Mesenchymal stem cell (in vitro differentiated cells and primary cell): ENCODE results near the gene TM9SF2.

ENCODE experiments used
- DNase-seq: peaks from one replicate; pipeline ENCODE4 v3.0.0-alpha.2; 2013
- H2AFZ ChIP-seq: one replicate; pipeline ENCODE4 v1.6.1; 2013; ENCODE audit warnings: low read depth, mild to moderate bottlenecking, control low read depth, inconsistent platforms, low read length, moderate library complexity
- H2AK5ac ChIP-seq: 2 replicates; pipeline ENCODE4 v1.6.1; 2013; ENCODE audit warnings: low read length, moderate library complexity, mild to moderate bottlenecking, inconsistent platforms; ENCODE audit not compliant: severe bottlenecking
- H2BK120ac ChIP-seq: one replicate; pipeline ENCODE4 v1.6.1; 2013; ENCODE audit warnings: low read depth, mild to moderate bottlenecking, inconsistent platforms, low read length, moderate library complexity
- H2BK12ac ChIP-seq, 2 experiments: one replicate each; pipeline ENCODE4 v1.6.1; 2013; ENCODE audit warnings: inconsistent platforms in 2 of 2, low read length in 2 of 2, mild to moderate bottlenecking in 2 of 2, moderate library complexity in 2 of 2, control low read depth in 1 of 2
- H2BK15ac ChIP-seq: one replicate; pipeline ENCODE4 v1.6.1; 2013; ENCODE audit warnings: mild to moderate bottlenecking, low read depth, inconsistent platforms; ENCODE audit not compliant: poor library complexity, severe bottlenecking
- H2BK5ac ChIP-seq: 2 replicates; pipeline ENCODE4 v1.6.1; 2013; ENCODE audit warnings: low read depth, mild to moderate bottlenecking, low read length, control low read depth, inconsistent platforms; ENCODE audit not compliant: poor library complexity, severe bottlenecking
- H3K14ac ChIP-seq, 2 experiments: one replicate each; pipeline ENCODE4 v1.6.1; 2013; ENCODE audit warnings: inconsistent platforms in 2 of 2, low read length in 2 of 2, control low read depth in 1 of 2, mild to moderate bottlenecking in 1 of 2, moderate library complexity in 1 of 2
- H3K18ac ChIP-seq, 2 experiments: one replicate each; pipeline ENCODE4 v1.6.1; 2013; ENCODE audit warnings: inconsistent platforms in 2 of 2, low read length in 2 of 2, control low read depth in 1 of 2, low read depth in 1 of 2, mild to moderate bottlenecking in 1 of 2
- H3K23ac ChIP-seq, 2 experiments: one replicate each; pipeline ENCODE4 v1.6.1; 2013; ENCODE audit warnings: inconsistent platforms in 2 of 2, low read length in 2 of 2, mild to moderate bottlenecking in 2 of 2, moderate library complexity in 2 of 2, control low read depth in 1 of 2
- H3K27ac ChIP-seq: 2 replicates; pipeline ENCODE4 v1.5.1; 2013; ENCODE audit warnings: mild to moderate bottlenecking, moderate library complexity, low read length, control low read depth, inconsistent platforms; ENCODE audit not compliant: poor library complexity, severe bottlenecking
- H3K27me3 ChIP-seq, 2 experiments: 2 replicates each; pipeline versions ENCODE4 v1.6.1 to v1.7.0; 2013; ENCODE audit warnings: low read length in 2 of 2, mild to moderate bottlenecking in 2 of 2, moderate library complexity in 2 of 2, control low read depth in 1 of 2, inconsistent platforms in 1 of 2; ENCODE audit not compliant: control insufficient read depth in 1 of 2, insufficient read depth in 1 of 2
- H3K36me3 ChIP-seq, 2 experiments: 2 replicates each; pipeline versions ENCODE4 v1.6.1 to v1.7.0; 2013; ENCODE audit warnings: low read length in 2 of 2, control low read depth in 1 of 2, inconsistent platforms in 1 of 2, low read depth in 1 of 2, mild to moderate bottlenecking in 1 of 2; ENCODE audit not compliant: insufficient read depth in 2 of 2, control insufficient read depth in 1 of 2
- H3K4ac ChIP-seq, 2 experiments: one replicate each; pipeline ENCODE4 v1.6.1; 2013; ENCODE audit warnings: inconsistent platforms in 2 of 2, low read length in 2 of 2, mild to moderate bottlenecking in 2 of 2, moderate library complexity in 2 of 2, control low read depth in 1 of 2, low read depth in 1 of 2
- H3K4me1 ChIP-seq: 2 replicates; pipeline ENCODE4 v1.6.1; 2013; ENCODE audit warnings: low read depth, low read length, control low read depth; ENCODE audit not compliant: control insufficient read depth, insufficient read depth
- H3K4me2 ChIP-seq: 2 replicates; pipeline ENCODE4 v1.6.1; 2013; ENCODE audit warnings: low read length, mild to moderate bottlenecking, inconsistent platforms; ENCODE audit not compliant: poor library complexity, severe bottlenecking
- H3K4me3 ChIP-seq, 2 experiments: 2 replicates each; pipeline versions ENCODE4 v1.5.1 to v1.7.0; 2013; ENCODE audit warnings: low read length in 2 of 2, mild to moderate bottlenecking in 2 of 2, control low read depth in 1 of 2, low read depth in 1 of 2; ENCODE audit not compliant: insufficient read depth in 1 of 2
- H3K79me1 ChIP-seq: replicated peaks from 2 replicates; pipeline ENCODE4 v1.6.1; 2013; ENCODE audit warnings: mild to moderate bottlenecking, control low read depth, low read length, inconsistent platforms; ENCODE audit not compliant: poor library complexity, severe bottlenecking
- H3K9ac ChIP-seq: 2 replicates; pipeline ENCODE4 v1.7.0; 2013; ENCODE audit warnings: mild to moderate bottlenecking, low read length, moderate library complexity
- H3K9me3 ChIP-seq: 2 replicates; pipeline ENCODE4 v1.7.0; 2013; ENCODE audit warnings: mild to moderate bottlenecking, low read length; ENCODE audit not compliant: control insufficient read depth
- H4K8ac ChIP-seq: one replicate; pipeline ENCODE4 v1.6.1; 2013; ENCODE audit warnings: inconsistent platforms, mild to moderate bottlenecking, low read length, moderate library complexity
- H4K91ac ChIP-seq: one replicate; pipeline ENCODE4 v1.6.1; 2013; ENCODE audit warnings: mild to moderate bottlenecking, low read length, inconsistent platforms
- WGBS: methylation state at CpG from one replicate; pipeline ENCODE4 v1.1.7; 2013; ENCODE audit warnings: mixed read lengths; 5-methylcytosine and 5-hydroxymethylcytosine counted together

TM9SF2 gene

DNA sequence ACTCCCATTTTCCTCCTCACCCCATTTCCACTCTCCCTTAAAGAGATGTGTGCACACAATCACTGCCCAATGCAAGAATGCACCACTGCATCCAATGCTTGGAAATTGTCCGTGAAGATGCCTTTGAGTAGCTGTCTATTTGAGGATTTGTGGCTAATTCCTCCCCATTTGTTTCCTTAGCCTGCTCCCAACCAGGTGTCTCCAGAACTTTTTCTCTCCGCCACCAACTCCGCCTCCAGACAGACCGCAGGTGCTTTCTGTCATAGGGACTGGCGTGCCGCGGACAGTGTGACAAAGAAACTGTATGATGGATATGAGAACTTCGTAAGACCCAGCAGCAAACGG is 461 bp upstream of the TM9SF2 start:
- no peaks in the 10 kb centered on the region for H3K9me3 ChIP-seq
- H2BK120ac ChIP-seq = no peak overlapping the region
- H2BK12ac ChIP-seq = peak overlapping the region in 1 of 2 experiments; percentile 61
- H3K27ac ChIP-seq = no peak overlapping the region
- H3K4ac ChIP-seq = peak overlapping the region in 1 of 2 experiments; percentile 67
- peak overlapping the region; percentile 95 for H3K9ac ChIP-seq
- peak overlapping the region; percentile 76 for H2AFZ ChIP-seq
- peaks cover 5% of the 10 kb centered on the region for H3K4me1 ChIP-seq
- H3K27me3 ChIP-seq = no peaks in the 10 kb centered on the region
- 6% methylated on average over 6 of the region's 9 CpGs for WGBS
- no peak overlapping the region for H2AK5ac ChIP-seq
- no peak overlapping the region for H3K23ac ChIP-seq
- peak overlapping the region in 1 of 2 experiments; percentile 54 for H3K18ac ChIP-seq
- peak overlapping the region; percentile 93 for H3K4me2 ChIP-seq
- H2BK15ac ChIP-seq = no peak overlapping the region
- H3K36me3 ChIP-seq = no peaks in the 10 kb centered on the region
- peaks cover 5% of the 10 kb centered on the region for H3K79me1 ChIP-seq
- no peak overlapping the region for H4K91ac ChIP-seq
- no peak overlapping the region for H2BK5ac ChIP-seq
- no peak overlapping the region for H3K14ac ChIP-seq
- peak overlapping the region; percentile 69 to 86 for H3K4me3 ChIP-seq
- no peak for DNase-seq
- peak overlapping the region; percentile 51 for H4K8ac ChIP-seq

DNA sequence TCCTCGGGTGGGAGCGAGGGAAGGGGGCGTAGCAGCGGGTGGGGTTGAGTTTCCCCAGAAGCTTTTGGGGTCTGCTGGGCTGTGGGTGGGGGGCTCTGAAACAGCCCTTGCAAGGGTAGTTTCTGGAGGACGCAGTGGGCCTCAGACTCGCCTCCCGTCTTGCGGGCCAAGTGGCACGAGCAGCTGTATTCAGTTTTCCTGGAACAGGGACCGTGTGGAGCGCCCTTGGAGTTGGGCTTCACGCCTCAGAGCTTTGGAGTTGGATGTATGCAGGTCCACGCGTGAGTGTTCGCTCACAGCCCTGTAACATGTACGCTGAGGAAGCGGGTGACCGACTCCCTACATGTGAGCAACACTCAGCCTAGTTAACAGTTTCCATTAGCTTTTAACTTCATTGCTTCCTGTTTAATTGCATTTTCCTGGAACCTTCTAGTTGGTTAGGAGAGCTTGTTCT is 603 bp downstream of the TM9SF2 start:
- WGBS = under 1% methylated on average over 15 of the region's 18 CpGs
- Histone ChIP-seq H2BK120ac (no peak overlapping the region), H3K27ac (peak overlapping the region; percentile 22), H3K36me3 (no peaks in the 10 kb centered on the region), H3K4me2 (peak overlapping the region; percentile 31), H3K4ac (peak overlapping the region; percentile 27 to 54), H2BK15ac (no peak overlapping the region), H3K4me3 (peak overlapping the region; percentile 78 to 86), H2AFZ (peak overlapping the region; percentile 66), H2AK5ac (no peak overlapping the region), H3K79me1 (peaks cover 7% of the 10 kb centered on the region), H3K14ac (peak overlapping the region in 1 of 2 experiments; percentile 23), H3K4me1 (peaks cover 6% of the 10 kb centered on the region), H3K23ac (peak overlapping the region in 1 of 2 experiments; percentile 46), H2BK5ac (no peak overlapping the region), H4K91ac (peak overlapping the region; percentile 5), H3K9me3 (no peaks in the 10 kb centered on the region), H3K18ac (peak overlapping the region; percentile 37 to 96), H3K27me3 (no peaks in the 10 kb centered on the region), H2BK12ac (no peak overlapping the region), H3K9ac (peak overlapping the region; percentile 95), H4K8ac (peak overlapping the region; percentile 20)
- DNase-seq = peak; percentile 52

DNA sequence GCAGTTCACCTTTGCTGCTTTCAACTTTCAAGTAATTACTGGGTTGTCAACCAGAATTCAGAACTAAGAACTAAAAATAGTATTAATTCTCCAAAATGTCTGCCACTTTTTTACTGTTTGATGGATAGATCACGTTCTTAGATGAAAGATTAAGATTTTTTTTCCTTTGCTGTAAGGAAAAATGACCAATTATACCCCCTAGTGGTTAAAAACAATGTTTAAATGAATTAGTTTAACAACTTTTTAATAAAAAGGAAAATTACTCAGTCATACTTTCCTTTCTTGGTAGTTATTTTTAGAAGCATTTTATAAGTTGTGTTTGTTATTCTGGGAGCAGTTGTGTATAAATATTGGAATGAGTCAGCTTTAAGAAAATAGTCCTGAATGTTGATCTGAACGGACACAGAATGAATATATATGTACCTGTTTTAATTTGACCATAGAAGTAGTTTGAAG is 4.6 kb downstream of the TM9SF2 start:
- Histone ChIP-seq H3K4me1 (peaks cover 2% of the 10 kb centered on the region), H2AK5ac (no peak overlapping the region), H3K14ac (no peak overlapping the region), H3K4me3 (no peak overlapping the region), H2BK15ac (no peak overlapping the region), H3K4ac (no peak overlapping the region), H2AFZ (no peak overlapping the region), H4K91ac (no peak overlapping the region), H3K27me3 (no peaks in the 10 kb centered on the region), H2BK120ac (no peak overlapping the region), H3K27ac (no peak overlapping the region), H3K4me2 (no peak overlapping the region), H2BK5ac (no peak overlapping the region), H3K23ac (no peak overlapping the region), H3K9ac (peak overlapping the region; percentile 74), H2BK12ac (no peak overlapping the region), H4K8ac (no peak overlapping the region), H3K36me3 (peaks cover 10 to 17% of the 10 kb centered on the region in 2 experiments), H3K79me1 (peaks cover 9% of the 10 kb centered on the region), H3K18ac (no peak overlapping the region), H3K9me3 (no peaks in the 10 kb centered on the region)
- no CpG with 5 or more reads among the region's 2 CpGs for WGBS
- peak; percentile 64 for DNase-seq

DNA sequence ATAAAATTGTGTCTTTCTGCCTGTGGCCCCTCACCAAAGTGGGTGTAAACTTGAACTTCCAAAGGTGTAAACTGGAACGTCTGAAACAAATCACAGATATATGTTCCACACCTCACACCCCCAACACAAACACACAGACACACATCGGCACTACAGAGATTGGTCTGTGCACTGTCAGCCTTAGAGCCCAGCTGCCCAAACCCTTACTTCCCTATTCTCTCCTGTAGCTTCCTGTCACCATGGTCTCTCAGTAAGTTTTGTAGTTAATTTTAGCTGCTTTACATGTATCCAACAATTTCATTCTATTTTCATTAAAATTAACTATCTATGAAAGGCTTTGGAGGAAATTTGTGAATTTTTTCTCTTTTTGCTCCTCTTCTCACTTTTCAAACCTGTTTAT is 5.4 kb downstream of the TM9SF2 start:
- H3K4ac ChIP-seq = no peak overlapping the region
- H3K14ac ChIP-seq = no peak overlapping the region
- H3K36me3 ChIP-seq = peaks cover 10 to 17% of the 10 kb centered on the region in 2 experiments
- H3K9me3 ChIP-seq = no peaks in the 10 kb centered on the region
- peaks cover 8% of the 10 kb centered on the region for H3K79me1 ChIP-seq
- no peak overlapping the region for H2AK5ac ChIP-seq
- peak overlapping the region; percentile 74 for H3K9ac ChIP-seq
- H3K4me1 ChIP-seq = peaks cover 2% of the 10 kb centered on the region
- H4K8ac ChIP-seq = no peak overlapping the region
- H2BK5ac ChIP-seq = no peak overlapping the region
- no peak overlapping the region for H3K18ac ChIP-seq
- H2AFZ ChIP-seq = no peak overlapping the region
- 44% methylated on average over 2 of the region's 2 CpGs for WGBS
- H3K4me2 ChIP-seq = no peak overlapping the region
- H3K4me3 ChIP-seq = no peak overlapping the region
- no peak overlapping the region for H3K23ac ChIP-seq
- no peaks in the 10 kb centered on the region for H3K27me3 ChIP-seq
- no peak overlapping the region for H3K27ac ChIP-seq
- H2BK15ac ChIP-seq = no peak overlapping the region
- no peak overlapping the region for H4K91ac ChIP-seq
- H2BK12ac ChIP-seq = no peak overlapping the region
- H2BK120ac ChIP-seq = no peak overlapping the region
- no peak for DNase-seq
